ACC112 (cell line): ENCODE data around the gene KIAA0232.
A peak's percentile ranks its signal among the peaks of the same experiment; 100 is the strongest.
"Not testable (repeated sequence)": the region's sequence is repeated elsewhere in the genome, so short reads cannot be mapped to it uniquely, and the experiment has no call there.

Source experiments
- H2AFZ ChIP-seq: fragments of 200-600 bp; sonication (generic); one replicate; pipeline ENCODE4 v1.6.0; 2017; ENCODE audit warnings: antibody characterized with exemption, low read length; ENCODE audit not compliant: unreplicated experiment
- H3K27ac ChIP-seq: fragments of 200-600 bp; sonication (generic); 2 replicates; pipeline ENCODE4 v1.5.1; 2014; ENCODE audit warnings: low read depth, mild to moderate bottlenecking, antibody characterized with exemption, low read length, moderate library complexity
- H3K27me3 ChIP-seq: fragments of 200-600 bp; sonication (generic); 2 replicates; pipeline ENCODE4 v1.6.1; 2014; ENCODE audit warnings: mild to moderate bottlenecking, antibody characterized with exemption, low read length, moderate library complexity, mixed read lengths; ENCODE audit not compliant: insufficient read depth
- H3K36me3 ChIP-seq: fragments of 200-600 bp; sonication (generic); 2 replicates; pipeline ENCODE4 v1.6.1; 2016; ENCODE audit warnings: mild to moderate bottlenecking, antibody characterized with exemption, low read length, moderate library complexity, mixed read lengths; ENCODE audit not compliant: insufficient read depth
- H3K4me1 ChIP-seq: fragments of 200-600 bp; sonication (generic); one replicate; pipeline ENCODE4 v1.6.1; 2016; ENCODE audit warnings: low read length, mixed read lengths; ENCODE audit not compliant: insufficient read depth, unreplicated experiment, control insufficient read depth
- H3K4me3 ChIP-seq: fragments of 200-600 bp; sonication (generic); 2 replicates; pipeline ENCODE4 v1.5.1; 2014; ENCODE audit warnings: mild to moderate bottlenecking, low read depth, low read length
- H3K79me2 ChIP-seq: fragments of 200-600 bp; sonication (generic); one replicate; pipeline ENCODE4 v1.6.0; 2016; ENCODE audit warnings: low read length; ENCODE audit not compliant: control insufficient read depth, unreplicated experiment, insufficient read depth

Gene KIAA0232

DNA sequence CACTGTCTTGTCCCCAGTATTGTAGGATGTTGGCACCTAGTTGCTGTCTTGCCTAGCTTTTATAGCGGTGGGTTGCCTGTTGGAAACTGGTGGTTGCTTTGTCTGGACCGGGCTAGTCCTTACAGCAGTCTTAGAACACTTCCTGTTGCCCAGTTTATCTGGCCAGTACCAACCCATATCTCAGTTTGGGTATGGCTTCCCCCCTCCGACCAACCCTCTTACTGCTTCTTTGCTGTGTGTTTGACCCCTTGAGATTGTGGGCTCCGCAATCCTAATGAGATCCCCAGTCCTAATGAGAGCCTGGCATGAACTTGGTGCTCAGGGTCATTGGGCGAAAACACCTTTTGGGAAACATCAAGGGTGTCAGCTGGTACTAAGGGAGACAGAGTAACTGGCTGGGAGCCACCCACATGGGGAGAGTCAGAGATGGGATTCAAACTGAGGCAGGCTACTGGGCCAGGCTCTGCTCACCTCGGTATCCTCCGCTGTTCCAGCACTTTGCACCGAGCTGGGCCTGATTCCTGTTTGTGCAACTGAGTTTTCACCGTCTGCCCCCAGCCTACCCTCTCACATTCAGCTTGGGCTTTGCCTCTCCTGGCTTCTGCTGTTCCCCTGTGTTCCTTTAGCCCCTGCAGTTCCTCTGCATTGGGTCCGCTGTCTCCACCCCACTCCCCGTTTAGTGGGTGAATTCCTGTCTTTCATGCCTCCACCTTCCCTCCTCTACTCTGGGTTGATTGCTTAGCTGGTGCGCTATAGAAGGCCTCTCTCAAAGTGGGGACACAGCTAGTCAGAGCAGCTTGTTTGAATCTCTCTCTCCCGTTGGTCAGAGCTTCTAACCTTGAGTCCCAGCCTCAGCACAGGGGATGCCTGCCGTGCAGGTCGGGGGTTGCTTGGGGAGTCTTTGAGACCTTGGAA lies 128.7 kb downstream of the KIAA0232 start:
- no peak overlapping the region for H2AFZ ChIP-seq
- H3K27me3 ChIP-seq = 0 out of 2 replicates have a peak, but pooled peaks cover 6% of the 10 kb centered on the region
- no peak overlapping the region for H3K27ac ChIP-seq
- H3K36me3 ChIP-seq = no peaks in the 10 kb centered on the region
- H3K4me3 ChIP-seq = peak overlapping the region; percentile 95
- peaks cover 15% of the 10 kb centered on the region for H3K4me1 ChIP-seq
- H3K79me2 ChIP-seq = peaks cover 13% of the 10 kb centered on the region

DNA sequence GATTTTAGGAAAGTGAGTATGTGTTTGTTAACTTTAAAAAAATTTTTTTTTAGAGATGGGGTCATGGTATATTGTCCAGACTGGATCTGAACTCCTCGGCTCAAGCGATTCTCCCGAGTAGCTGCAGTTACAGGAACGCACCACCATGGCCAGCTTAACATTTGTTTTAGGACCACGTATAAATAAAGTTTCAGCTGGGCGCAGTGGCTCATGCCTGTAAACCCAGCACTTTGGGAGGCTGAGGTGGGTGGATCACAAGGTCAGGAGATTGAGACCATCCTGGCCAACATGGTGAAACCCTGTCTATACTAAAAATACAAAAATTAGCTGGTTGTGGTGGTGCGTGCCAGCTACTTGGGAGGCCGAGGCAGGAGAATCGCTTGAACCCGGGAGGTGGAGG lies 129.4 kb downstream of the KIAA0232 start:
- not testable (repeated sequence) for H2AFZ ChIP-seq, H3K4me3 ChIP-seq, H3K27ac ChIP-seq, H3K36me3 ChIP-seq, H3K27me3 ChIP-seq
- H3K4me1 ChIP-seq = peaks cover 15% of the 10 kb centered on the region
- H3K79me2 ChIP-seq = peaks cover 15% of the 10 kb centered on the region

DNA sequence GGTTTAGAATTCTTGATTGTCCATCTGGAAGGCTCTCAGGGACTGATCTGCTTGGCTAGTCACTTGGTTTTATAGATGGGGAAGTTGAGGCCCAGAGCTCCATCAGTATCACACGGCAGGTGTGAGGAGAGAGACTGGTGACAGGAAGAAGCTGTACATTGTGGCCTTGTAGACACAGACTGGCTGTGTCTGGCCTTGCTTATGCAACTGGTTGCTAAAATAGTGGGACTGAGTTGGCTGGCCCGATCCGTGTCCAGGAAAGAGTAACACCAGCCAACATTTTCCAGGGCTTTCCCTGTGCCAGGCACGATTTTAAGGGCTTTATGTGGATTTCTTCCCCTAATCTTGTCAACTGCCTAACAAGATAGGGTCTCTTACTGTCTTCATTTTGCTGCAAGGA lies 129.9 kb downstream of the KIAA0232 start:
- Histone ChIP-seq H3K36me3 (no peaks in the 10 kb centered on the region), H3K79me2 (peaks cover 18% of the 10 kb centered on the region), H3K4me3 (no peak overlapping the region), H2AFZ (no peak overlapping the region), H3K27me3 (no peaks in the 10 kb centered on the region), H3K4me1 (peaks cover 15% of the 10 kb centered on the region), H3K27ac (no peak overlapping the region)

DNA sequence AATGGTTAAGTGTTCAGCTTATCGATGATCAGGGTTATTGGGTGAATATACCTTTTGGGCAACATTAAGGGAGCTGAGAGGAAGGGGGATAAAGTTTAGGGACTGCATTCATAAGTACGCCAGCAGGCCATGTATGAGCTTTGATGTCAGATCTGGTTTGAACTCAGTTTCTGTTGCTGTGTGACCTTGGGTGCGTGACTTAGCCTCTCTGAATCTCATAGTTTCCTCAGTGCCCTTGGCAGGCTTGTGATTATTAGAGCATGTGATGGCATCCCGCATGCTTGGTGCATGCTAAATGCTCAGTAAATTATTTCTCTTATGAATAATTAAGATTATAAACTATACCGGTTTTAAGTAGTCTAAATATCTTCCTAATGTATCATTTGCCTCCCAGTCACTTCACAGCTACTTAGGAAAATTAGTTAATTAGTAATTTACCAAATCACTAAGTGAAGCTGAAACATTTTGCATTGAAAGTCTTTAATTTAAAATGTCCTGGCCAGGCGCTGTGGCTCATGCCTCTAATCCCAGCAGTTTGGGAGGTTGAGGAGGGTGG lies 130.9 kb downstream of the KIAA0232 start:
- Histone ChIP-seq H3K4me3 (no peak overlapping the region), H2AFZ (no peak overlapping the region), H3K27me3 (no peaks in the 10 kb centered on the region), H3K36me3 (no peaks in the 10 kb centered on the region), H3K79me2 (peaks cover 18% of the 10 kb centered on the region), H3K27ac (no peak overlapping the region), H3K4me1 (peaks cover 10% of the 10 kb centered on the region)

DNA sequence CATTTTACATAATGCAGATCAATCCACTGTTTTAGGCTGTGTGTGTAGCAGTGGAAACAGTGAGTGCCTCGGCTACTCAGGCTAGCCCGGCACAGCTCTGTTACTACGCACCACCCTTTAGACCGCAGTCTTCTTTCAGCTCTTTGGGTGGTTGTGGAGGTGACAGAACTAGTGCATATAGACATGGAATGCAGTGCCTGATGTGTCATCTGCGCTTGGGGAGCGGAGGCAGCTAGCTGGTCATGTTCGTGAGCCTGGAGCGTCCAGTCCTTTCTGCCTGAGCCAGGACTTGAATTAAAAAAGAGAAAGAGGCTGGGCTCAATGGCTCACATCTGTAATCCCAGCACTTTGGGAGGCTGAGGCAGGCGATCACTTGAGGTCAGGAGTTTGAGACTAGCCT lies 131.9 kb downstream of the KIAA0232 start:
- no peaks in the 10 kb centered on the region for H3K36me3 ChIP-seq
- H2AFZ ChIP-seq = no peak overlapping the region
- no peaks in the 10 kb centered on the region for H3K27me3 ChIP-seq
- H3K27ac ChIP-seq = no peak overlapping the region
- no peak overlapping the region for H3K4me3 ChIP-seq
- peaks cover 6% of the 10 kb centered on the region for H3K4me1 ChIP-seq
- H3K79me2 ChIP-seq = peaks cover 18% of the 10 kb centered on the region

DNA sequence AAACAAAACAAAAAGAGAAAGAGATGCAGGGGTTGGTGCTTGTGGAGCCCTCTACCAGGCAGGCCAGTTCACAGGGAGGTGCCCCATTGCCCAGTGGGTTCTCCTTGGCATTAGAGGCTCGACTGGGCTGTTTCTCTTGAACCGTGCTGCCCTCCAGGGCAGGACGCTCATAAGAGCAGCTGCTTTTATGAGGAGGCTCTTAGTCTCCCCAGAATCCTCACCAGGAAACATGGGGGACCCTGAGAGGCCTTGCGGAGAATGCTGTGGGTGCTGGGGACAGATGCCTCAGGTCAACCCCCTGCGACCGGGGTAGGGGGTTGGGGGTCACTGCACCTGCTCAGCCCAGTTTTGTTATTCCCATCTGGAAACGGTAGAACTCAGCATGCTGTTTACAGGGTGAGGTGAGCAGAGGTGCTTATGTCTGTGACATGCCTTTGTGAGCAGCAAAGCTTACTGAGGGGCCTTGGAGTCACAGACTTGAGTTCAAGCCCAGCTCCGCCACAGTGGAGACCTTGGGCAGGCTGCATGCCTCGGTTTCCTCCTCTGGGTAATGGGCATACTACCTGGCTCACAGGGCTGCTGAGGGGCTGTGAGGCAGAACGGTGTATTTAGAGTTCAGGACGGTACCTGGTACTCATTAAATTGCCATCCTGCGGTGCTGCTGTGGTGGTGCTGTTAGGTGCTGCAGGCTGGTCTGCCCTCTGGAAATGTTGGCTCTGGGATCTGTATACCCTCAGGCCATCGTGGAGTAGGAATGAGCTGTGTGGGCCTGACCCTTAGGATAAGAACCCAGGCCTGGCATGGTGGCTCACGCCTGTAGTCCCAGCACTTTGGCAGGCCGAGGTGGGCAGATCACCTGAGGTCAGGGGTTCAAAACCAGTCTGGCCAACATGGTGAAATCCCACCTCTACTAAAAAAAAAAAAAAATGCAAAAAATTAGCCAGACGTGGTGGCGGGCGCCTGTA lies 132.8 kb downstream of the KIAA0232 start:
- H2AFZ ChIP-seq = no peak overlapping the region
- H3K27me3 ChIP-seq = no peaks in the 10 kb centered on the region
- H3K4me1 ChIP-seq = peaks cover 5% of the 10 kb centered on the region
- peaks cover 16% of the 10 kb centered on the region for H3K79me2 ChIP-seq
- no peak overlapping the region for H3K27ac ChIP-seq
- no peaks in the 10 kb centered on the region for H3K36me3 ChIP-seq
- H3K4me3 ChIP-seq = no peak overlapping the region

DNA sequence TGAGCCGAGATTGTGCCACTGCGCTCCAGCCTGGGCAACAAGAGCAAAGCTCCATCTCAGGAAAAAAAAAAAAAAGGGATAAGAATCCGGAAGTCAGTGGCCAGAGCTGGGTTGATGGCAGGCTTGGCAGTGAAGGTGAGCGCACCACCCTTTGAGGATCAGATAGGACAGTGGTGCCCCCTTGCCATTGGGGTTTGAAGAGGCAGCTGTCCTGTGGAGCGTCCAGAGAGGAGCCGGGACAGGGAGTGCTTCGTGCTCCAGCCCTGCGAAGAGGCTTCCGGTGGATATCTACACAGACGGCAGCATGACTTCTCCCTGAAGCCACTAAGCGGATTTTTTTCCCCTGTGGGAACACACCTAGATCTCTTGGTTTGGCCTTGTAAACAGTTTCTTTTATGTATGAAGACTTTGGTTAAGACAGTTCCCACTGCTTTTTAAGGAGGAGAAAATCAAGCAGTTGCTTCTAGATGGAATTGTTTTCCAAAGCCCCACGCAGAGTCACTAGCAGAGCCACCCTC lies 133.6 kb downstream of the KIAA0232 start:
- Histone ChIP-seq H3K36me3 (no peaks in the 10 kb centered on the region), H3K79me2 (peaks cover 8% of the 10 kb centered on the region), H2AFZ (no peak overlapping the region), H3K4me3 (no peak overlapping the region), H3K27ac (no peak overlapping the region), H3K27me3 (no peaks in the 10 kb centered on the region), H3K4me1 (no peaks in the 10 kb centered on the region)

DNA sequence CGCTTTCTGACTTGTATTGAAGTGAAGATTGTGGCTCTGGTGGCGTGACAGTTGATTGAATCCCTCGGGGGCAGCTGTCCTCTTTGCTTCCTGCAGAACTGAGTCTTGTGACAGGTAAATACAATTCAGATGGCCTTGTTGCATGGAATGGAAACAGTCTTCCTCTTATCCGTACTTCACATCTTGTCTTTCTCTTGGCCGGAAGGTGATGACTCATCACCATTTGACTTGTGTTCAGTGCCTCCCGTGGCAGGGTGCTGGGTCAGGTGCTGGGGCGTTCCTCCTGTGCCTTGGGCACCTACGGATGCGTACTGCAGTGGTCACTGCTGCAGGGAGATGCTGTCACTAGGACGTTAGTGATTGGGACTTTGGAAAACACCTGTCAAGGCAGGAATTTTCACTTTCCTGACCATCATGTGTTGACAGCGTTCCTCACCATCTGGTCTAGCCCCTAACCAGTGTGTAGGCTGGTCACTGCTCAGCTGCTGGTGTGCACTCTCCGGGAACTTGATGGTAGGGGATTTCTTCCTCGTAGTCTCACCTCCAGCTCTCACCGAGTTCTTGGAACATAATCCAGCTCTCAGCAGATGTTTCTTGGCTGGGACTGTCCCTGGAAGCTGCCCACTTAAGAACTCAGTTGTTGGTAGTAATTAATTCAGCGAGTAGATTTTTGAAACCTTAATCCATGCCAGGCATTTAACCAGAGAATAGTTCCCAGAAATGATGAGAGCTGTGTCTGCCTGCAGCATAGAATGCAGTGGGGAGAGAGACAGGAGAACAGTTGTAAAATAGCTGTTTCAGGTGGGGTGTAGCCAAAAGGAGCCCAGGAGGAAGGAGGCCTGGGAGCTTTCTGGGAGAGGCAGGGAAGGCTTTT lies 134.3 kb downstream of the KIAA0232 start:
- no peak overlapping the region for H2AFZ ChIP-seq
- no peaks in the 10 kb centered on the region for H3K4me1 ChIP-seq
- H3K4me3 ChIP-seq = no peak overlapping the region
- no peaks in the 10 kb centered on the region for H3K36me3 ChIP-seq
- H3K27ac ChIP-seq = no peak overlapping the region
- no peaks in the 10 kb centered on the region for H3K27me3 ChIP-seq
- H3K79me2 ChIP-seq = peaks cover 8% of the 10 kb centered on the region

DNA sequence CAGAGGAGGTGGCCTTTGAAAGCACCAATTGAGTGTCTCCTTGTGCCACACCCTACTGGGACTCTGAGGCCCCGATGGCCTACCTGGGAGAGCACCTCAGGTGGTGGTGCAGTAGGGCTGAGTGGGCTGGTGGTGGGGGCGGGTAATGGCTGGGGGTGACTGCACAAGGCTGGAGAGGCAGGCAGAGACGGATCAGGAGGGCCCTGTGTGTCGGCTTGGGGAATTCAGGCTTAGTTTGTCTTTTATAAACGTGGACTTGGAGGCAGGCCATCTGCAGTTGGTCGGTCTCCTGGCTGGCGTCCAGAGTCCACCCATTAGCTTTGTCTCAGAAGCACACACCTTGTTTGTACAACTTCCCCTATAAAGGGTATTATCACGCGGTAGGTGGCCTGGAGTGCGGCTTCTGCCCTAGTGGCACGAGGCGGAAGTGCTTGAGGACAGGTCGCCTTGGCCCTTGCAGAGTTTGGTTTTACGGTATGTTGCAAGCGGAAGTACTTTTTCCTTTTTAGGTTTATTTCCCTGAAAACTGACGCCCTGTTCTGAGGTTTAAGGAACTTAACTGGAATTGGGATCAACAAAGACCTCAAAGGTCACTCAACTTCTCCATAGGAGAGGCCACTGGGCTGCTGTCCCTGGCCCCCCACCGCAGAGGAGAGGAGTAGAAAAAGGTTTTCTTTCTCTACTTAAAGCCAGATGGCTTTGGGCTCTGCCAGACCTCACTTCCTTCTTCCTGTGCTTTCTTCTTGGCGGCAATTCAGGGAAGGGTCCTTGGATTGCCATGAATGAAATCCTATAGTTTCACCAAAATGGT lies 135.1 kb downstream of the KIAA0232 start:
- Histone ChIP-seq H3K27ac (no peak overlapping the region), H3K4me3 (no peak overlapping the region), H3K4me1 (no peaks in the 10 kb centered on the region), H3K36me3 (no peaks in the 10 kb centered on the region), H3K27me3 (no peaks in the 10 kb centered on the region), H2AFZ (no peak overlapping the region), H3K79me2 (peaks cover 4% of the 10 kb centered on the region)
